ENCODE results near the gene ALG3. TPM values are rescaled to one million over a fixed set of nuclear protein-coding genes. Genes with fewer than 3 reads are reported as not detected.
A peak's percentile ranks its signal among the peaks of the same experiment; 100 is the strongest.

ALG3 gene
- total RNA-seq, 2 donors from 2014 or later = 37.3 to 42.5 TPM

- TF ChIP-seq CTCF (conservative IDR thresholded peaks at IDR 0.05) = no peak
- H3K9me3 ChIP-seq (ENCODE audit: control insufficient read depth, low read length) = no peaks in the 10 kb centered on the region
- Mint-ChIP-seq H3K27ac (no peak overlapping the region), H3K4me3 (no peak overlapping the region), H3K36me3 (ENCODE audit: low read depth) (no peaks in the 10 kb centered on the region), H3K4me1 (no peaks in the 10 kb centered on the region), H3K27me3 (ENCODE audit: insufficient read depth) (peaks cover 12% of the 10 kb centered on the region), H3K9me3 (no peaks in the 10 kb centered on the region)
- H3K9ac ChIP-seq (ENCODE audit: extremely low read depth, low read length, poor library complexity, severe bottlenecking) = no peak overlapping the region
- H3K36me3 ChIP-seq (ENCODE audit: control insufficient read depth, insufficient read depth, low read length) = no peaks in the 10 kb centered on the region
- no peak overlapping the region for H3K27ac ChIP-seq (ENCODE audit: low read depth, low read length)
- H3K27me3 ChIP-seq (ENCODE audit: control insufficient read depth, insufficient read depth, low read length, poor library complexity, severe bottlenecking) = peaks cover 7% of the 10 kb centered on the region
- H3K4me1 ChIP-seq (ENCODE audit: control insufficient read depth, insufficient read depth, low read length) = no peaks in the 10 kb centered on the region
- 93 to 95% methylated on average over 4 to 21 of the region's 21 CpGs for WGBS, 2 experiments (ENCODE audit: insufficient coverage in 1 of 2, insufficient read length in 1 of 2)
- DNase-seq = no peak
- no peak overlapping the region for H3K4me3 ChIP-seq (ENCODE audit: low read length)
These were observed 43.1 kb upstream of the ALG3 start for GRCh38 chr3:184291738-184292445.

GRCh38 chr3:184291044-184291737, 42.4 kb upstream of the ALG3 start:
- no peak for DNase-seq
- Mint-ChIP-seq H3K27me3 (ENCODE audit: insufficient read depth) (peaks cover 15% of the 10 kb centered on the region), H3K36me3 (ENCODE audit: low read depth) (no peaks in the 10 kb centered on the region), H3K9me3 (no peaks in the 10 kb centered on the region), H3K4me1 (no peaks in the 10 kb centered on the region), H3K4me3 (no peak overlapping the region), H3K27ac (no peak overlapping the region)
- Histone ChIP-seq H3K27me3 (ENCODE audit: control insufficient read depth, insufficient read depth, low read length, poor library complexity, severe bottlenecking) (peaks cover 11% of the 10 kb centered on the region), H3K36me3 (ENCODE audit: control insufficient read depth, insufficient read depth, low read length) (no peaks in the 10 kb centered on the region), H3K9me3 (ENCODE audit: control insufficient read depth, low read length) (no peaks in the 10 kb centered on the region), H3K4me3 (ENCODE audit: low read length) (no peak overlapping the region), H3K4me1 (ENCODE audit: control insufficient read depth, insufficient read depth, low read length) (no peaks in the 10 kb centered on the region), H3K9ac (ENCODE audit: extremely low read depth, low read length, poor library complexity, severe bottlenecking) (no peak overlapping the region), H3K27ac (ENCODE audit: low read depth, low read length) (no peak overlapping the region)
- WGBS, 2 experiments (ENCODE audit: insufficient coverage in 1 of 2, insufficient read length in 1 of 2) = 89 to 91% methylated on average over 18 to 22 of the region's 22 CpGs
- no peak for TF ChIP-seq CTCF (conservative IDR thresholded peaks at IDR 0.05)

- Histone ChIP-seq H3K9ac (ENCODE audit: extremely low read depth, low read length, poor library complexity, severe bottlenecking) (no peak overlapping the region), H3K27me3 (ENCODE audit: control insufficient read depth, insufficient read depth, low read length, poor library complexity, severe bottlenecking) (peaks cover 20% of the 10 kb centered on the region), H3K36me3 (ENCODE audit: control insufficient read depth, insufficient read depth, low read length) (no peaks in the 10 kb centered on the region), H3K4me1 (ENCODE audit: control insufficient read depth, insufficient read depth, low read length) (no peaks in the 10 kb centered on the region), H3K9me3 (ENCODE audit: control insufficient read depth, low read length) (no peaks in the 10 kb centered on the region), H3K27ac (ENCODE audit: low read depth, low read length) (no peak overlapping the region), H3K4me3 (ENCODE audit: low read length) (no peak overlapping the region)
- H3K4me1 Mint-ChIP-seq = no peaks in the 10 kb centered on the region
- H3K4me3 Mint-ChIP-seq = no peak overlapping the region
- H3K36me3 Mint-ChIP-seq (ENCODE audit: low read depth) = no peaks in the 10 kb centered on the region
- H3K9me3 Mint-ChIP-seq = no peaks in the 10 kb centered on the region
- DNase-seq = peak; percentile 67
- peaks cover 22% of the 10 kb centered on the region for H3K27me3 Mint-ChIP-seq (ENCODE audit: insufficient read depth)
- WGBS, 2 experiments (ENCODE audit: insufficient coverage in 1 of 2, insufficient read length in 1 of 2) = 90 to 92% methylated on average over 4 to 10 of the region's 10 CpGs
- no peak overlapping the region for H3K27ac Mint-ChIP-seq
- peak; percentile 54 for TF ChIP-seq CTCF (conservative IDR thresholded peaks at IDR 0.05)
These were observed 41.6 kb upstream of the ALG3 start for GRCh38 chr3:184290331-184290730.
